ENCODE data around the gene GAB1. TPM values are rescaled to one million over a fixed set of nuclear protein-coding genes. Genes with fewer than 3 reads are reported as not detected.

Gene GAB1
- total RNA-seq, 5 donors from 2014 or later (not counting 1 experiment from before 2014, with no cell fraction given): 0.20 to 1.7 (median 0.96) TPM

- CTCF ChIA-PET: interaction anchor here in 1 of 2 donors (0.5 kb wide), 1 partner anchor 146 kb away, joined by 3 read pairs; no protein-coding TSS in a partner anchor
- H3K4me1 Mint-ChIP-seq: no peaks in the 10 kb centered on the region
- Histone ChIP-seq H3K9me3 (no peaks in the 10 kb centered on the region), H3K4me1 (ENCODE audit: control insufficient read depth in 1 of 2, extremely low read depth in 1 of 2, insufficient read depth in 2 of 2, low read length in 2 of 2) (no peaks in the 10 kb centered on the region), H3K27ac (ENCODE audit: low read length) (no peak overlapping the region), H3K36me3 (ENCODE audit: control insufficient read depth in 2 of 2, extremely low read depth in 1 of 2, insufficient read depth in 1 of 2, low read length in 1 of 2) (no peaks in the 10 kb centered on the region), H3K27me3 (replicated peaks in 1 of 2; ENCODE audit: control insufficient read depth in 2 of 2, extremely low read depth in 1 of 2, insufficient read depth in 2 of 2, low read length in 1 of 2) (no peaks in the 10 kb centered on the region), H3K4me3 (ENCODE audit: control insufficient read depth in 1 of 2, extremely low read depth in 1 of 2, low read length in 1 of 2) (no peak overlapping the region)
- H3K36me3 Mint-ChIP-seq: no peaks in the 10 kb centered on the region
- POLR2A ChIA-PET: no interaction called here
- H3K9me3 Mint-ChIP-seq: no peaks in the 10 kb centered on the region
- ATAC-seq (replicated peaks in 1 of 4) (no peak), DNase-seq (no peak)
- H3K4me3 Mint-ChIP-seq: no peak overlapping the region
- 86% methylated on average over 4 of the region's 5 CpGs for WGBS (ENCODE audit: insufficient coverage)
- H3K27ac Mint-ChIP-seq: no peak overlapping the region
- peaks cover 0 to 6% of the 10 kb centered on the region in 2 donors for H3K27me3 Mint-ChIP-seq
Measured at GRCh38 chr4:143437937-143438336, 101.3 kb downstream of the GAB1 start.

GRCh38 chr4:143438710-143439109 lies 102.0 kb downstream of the GAB1 start:
- ATAC-seq (replicated peaks in 1 of 4): no peak
- POLR2A ChIA-PET: no interaction called here
- CTCF ChIA-PET: no interaction called here
- Mint-ChIP-seq H3K27me3 (peaks cover 0 to 6% of the 10 kb centered on the region in 2 donors), H3K27ac (no peak overlapping the region), H3K4me3 (no peak overlapping the region), H3K4me1 (no peaks in the 10 kb centered on the region), H3K9me3 (no peaks in the 10 kb centered on the region), H3K36me3 (no peaks in the 10 kb centered on the region)
- Histone ChIP-seq H3K4me1 (ENCODE audit: control insufficient read depth in 1 of 2, extremely low read depth in 1 of 2, insufficient read depth in 2 of 2, low read length in 2 of 2) (no peaks in the 10 kb centered on the region), H3K9me3 (no peaks in the 10 kb centered on the region), H3K27ac (ENCODE audit: low read length) (no peak overlapping the region), H3K4me3 (ENCODE audit: control insufficient read depth in 1 of 2, extremely low read depth in 1 of 2, low read length in 1 of 2) (no peak overlapping the region), H3K36me3 (ENCODE audit: control insufficient read depth in 2 of 2, extremely low read depth in 1 of 2, insufficient read depth in 1 of 2, low read length in 1 of 2) (no peaks in the 10 kb centered on the region), H3K27me3 (replicated peaks in 1 of 2; ENCODE audit: control insufficient read depth in 2 of 2, extremely low read depth in 1 of 2, insufficient read depth in 2 of 2, low read length in 1 of 2) (no peaks in the 10 kb centered on the region)
- DNase-seq: no peak
- WGBS (ENCODE audit: insufficient coverage): no CpG with 5 or more reads among the region's 2 CpGs

- Mint-ChIP-seq H3K4me1 (no peaks in the 10 kb centered on the region), H3K36me3 (no peaks in the 10 kb centered on the region), H3K4me3 (no peak overlapping the region), H3K9me3 (no peaks in the 10 kb centered on the region), H3K27ac (no peak overlapping the region), H3K27me3 (peaks cover 0 to 4% of the 10 kb centered on the region in 2 donors)
- no peak overlapping the region for H3K27ac ChIP-seq (ENCODE audit: low read length)
- ATAC-seq (replicated peaks in 1 of 4): no peak
- no peak overlapping the region for H3K4me3 ChIP-seq (ENCODE audit: control insufficient read depth in 1 of 2, extremely low read depth in 1 of 2, low read length in 1 of 2)
- H3K4me1 ChIP-seq (ENCODE audit: control insufficient read depth in 1 of 2, extremely low read depth in 1 of 2, insufficient read depth in 2 of 2, low read length in 2 of 2): no peaks in the 10 kb centered on the region
- no peaks in the 10 kb centered on the region for H3K36me3 ChIP-seq (ENCODE audit: control insufficient read depth in 2 of 2, extremely low read depth in 1 of 2, insufficient read depth in 1 of 2, low read length in 1 of 2)
- DNase-seq: no peak
- ChIA-PET POLR2A (no interaction called here), CTCF (no interaction called here)
- H3K9me3 ChIP-seq: no peaks in the 10 kb centered on the region
- H3K27me3 ChIP-seq (replicated peaks in 1 of 2; ENCODE audit: control insufficient read depth in 2 of 2, extremely low read depth in 1 of 2, insufficient read depth in 2 of 2, low read length in 1 of 2): no peaks in the 10 kb centered on the region
Measured at GRCh38 chr4:143441109-143441508, 104.4 kb downstream of the GAB1 start.

- Histone ChIP-seq H3K36me3 (ENCODE audit: control insufficient read depth in 2 of 2, extremely low read depth in 1 of 2, insufficient read depth in 1 of 2, low read length in 1 of 2) (no peaks in the 10 kb centered on the region), H3K9me3 (no peaks in the 10 kb centered on the region), H3K4me3 (ENCODE audit: control insufficient read depth in 1 of 2, extremely low read depth in 1 of 2, low read length in 1 of 2) (no peak overlapping the region), H3K27ac (ENCODE audit: low read length) (no peak overlapping the region), H3K27me3 (replicated peaks in 1 of 2; ENCODE audit: control insufficient read depth in 2 of 2, extremely low read depth in 1 of 2, insufficient read depth in 2 of 2, low read length in 1 of 2) (no peaks in the 10 kb centered on the region), H3K4me1 (ENCODE audit: control insufficient read depth in 1 of 2, extremely low read depth in 1 of 2, insufficient read depth in 2 of 2, low read length in 2 of 2) (no peaks in the 10 kb centered on the region)
- ChIA-PET CTCF (no interaction called here), POLR2A (no interaction called here)
- Mint-ChIP-seq H3K27ac (peak overlapping the region in 1 of 2 donors; percentile 5), H3K9me3 (no peaks in the 10 kb centered on the region), H3K27me3 (peaks cover 0 to 3% of the 10 kb centered on the region in 2 donors), H3K4me1 (no peaks in the 10 kb centered on the region), H3K4me3 (no peak overlapping the region), H3K36me3 (no peaks in the 10 kb centered on the region)
- DNase-seq (no peak), ATAC-seq (replicated peaks in 1 of 4) (no peak)
- WGBS (ENCODE audit: insufficient coverage): no CpG with 5 or more reads among the region's 4 CpGs
Measured at GRCh38 chr4:143441678-143442077, 105.0 kb downstream of the GAB1 start.

- Histone ChIP-seq H3K36me3 (ENCODE audit: control insufficient read depth in 2 of 2, extremely low read depth in 1 of 2, insufficient read depth in 1 of 2, low read length in 1 of 2) (no peaks in the 10 kb centered on the region), H3K4me1 (ENCODE audit: control insufficient read depth in 1 of 2, extremely low read depth in 1 of 2, insufficient read depth in 2 of 2, low read length in 2 of 2) (no peaks in the 10 kb centered on the region), H3K27me3 (replicated peaks in 1 of 2; ENCODE audit: control insufficient read depth in 2 of 2, extremely low read depth in 1 of 2, insufficient read depth in 2 of 2, low read length in 1 of 2) (no peaks in the 10 kb centered on the region), H3K4me3 (ENCODE audit: control insufficient read depth in 1 of 2, extremely low read depth in 1 of 2, low read length in 1 of 2) (no peak overlapping the region), H3K27ac (ENCODE audit: low read length) (no peak overlapping the region), H3K9me3 (no peaks in the 10 kb centered on the region)
- WGBS (ENCODE audit: insufficient coverage): no CpG with 5 or more reads among the region's 1 CpG
- H3K27me3 Mint-ChIP-seq: peaks cover 0 to 3% of the 10 kb centered on the region in 2 donors
- no peaks in the 10 kb centered on the region for H3K36me3 Mint-ChIP-seq
- POLR2A ChIA-PET: no interaction called here
- no peak overlapping the region for H3K27ac Mint-ChIP-seq
- no peaks in the 10 kb centered on the region for H3K4me1 Mint-ChIP-seq
- DNase-seq: no peak
- H3K9me3 Mint-ChIP-seq: no peaks in the 10 kb centered on the region
- no peak overlapping the region for H3K4me3 Mint-ChIP-seq
- CTCF ChIA-PET: no interaction called here
- no peak for ATAC-seq (replicated peaks in 1 of 4)
Measured at GRCh38 chr4:143443728-143444127, 107.1 kb downstream of the GAB1 start.

GRCh38 chr4:143451186-143451585 lies 114.5 kb downstream of the GAB1 start:
- 67% methylated on average over 4 of the region's 4 CpGs for WGBS (ENCODE audit: insufficient coverage)
- Mint-ChIP-seq H3K4me1 (no peaks in the 10 kb centered on the region), H3K9me3 (no peaks in the 10 kb centered on the region), H3K27me3 (peaks cover 5 to 11% of the 10 kb centered on the region in 2 donors), H3K36me3 (no peaks in the 10 kb centered on the region), H3K4me3 (no peak overlapping the region), H3K27ac (no peak overlapping the region)
- no peaks in the 10 kb centered on the region for H3K36me3 ChIP-seq (ENCODE audit: control insufficient read depth in 2 of 2, extremely low read depth in 1 of 2, insufficient read depth in 1 of 2, low read length in 1 of 2)
- H3K4me1 ChIP-seq (ENCODE audit: control insufficient read depth in 1 of 2, extremely low read depth in 1 of 2, insufficient read depth in 2 of 2, low read length in 2 of 2): no peaks in the 10 kb centered on the region
- H3K27me3 ChIP-seq (replicated peaks in 1 of 2; ENCODE audit: control insufficient read depth in 2 of 2, extremely low read depth in 1 of 2, insufficient read depth in 2 of 2, low read length in 1 of 2): no peaks in the 10 kb centered on the region
- ChIA-PET CTCF (no interaction called here), POLR2A (no interaction called here)
- no peak overlapping the region for H3K4me3 ChIP-seq (ENCODE audit: control insufficient read depth in 1 of 2, extremely low read depth in 1 of 2, low read length in 1 of 2)
- no peaks in the 10 kb centered on the region for H3K9me3 ChIP-seq
- DNase-seq (no peak), ATAC-seq (replicated peaks in 1 of 4) (no peak)
- H3K27ac ChIP-seq (ENCODE audit: low read length): no peak overlapping the region

- Mint-ChIP-seq H3K4me3 (no peak overlapping the region), H3K4me1 (no peaks in the 10 kb centered on the region), H3K27ac (no peak overlapping the region), H3K9me3 (no peaks in the 10 kb centered on the region), H3K36me3 (no peaks in the 10 kb centered on the region), H3K27me3 (peaks cover 5 to 9% of the 10 kb centered on the region in 2 donors)
- DNase-seq (no peak), ATAC-seq (replicated peaks in 1 of 4) (no peak)
- Histone ChIP-seq H3K36me3 (ENCODE audit: control insufficient read depth in 2 of 2, extremely low read depth in 1 of 2, insufficient read depth in 1 of 2, low read length in 1 of 2) (no peaks in the 10 kb centered on the region), H3K4me3 (ENCODE audit: control insufficient read depth in 1 of 2, extremely low read depth in 1 of 2, low read length in 1 of 2) (no peak overlapping the region), H3K9me3 (no peaks in the 10 kb centered on the region), H3K27me3 (replicated peaks in 1 of 2; ENCODE audit: control insufficient read depth in 2 of 2, extremely low read depth in 1 of 2, insufficient read depth in 2 of 2, low read length in 1 of 2) (no peaks in the 10 kb centered on the region), H3K27ac (ENCODE audit: low read length) (no peak overlapping the region), H3K4me1 (ENCODE audit: control insufficient read depth in 1 of 2, extremely low read depth in 1 of 2, insufficient read depth in 2 of 2, low read length in 2 of 2) (no peaks in the 10 kb centered on the region)
- WGBS (ENCODE audit: insufficient coverage): 83% methylated on average over 2 of the region's 3 CpGs
- CTCF ChIA-PET: no interaction called here
- POLR2A ChIA-PET: no interaction called here
Measured at GRCh38 chr4:143455211-143455610, 118.5 kb downstream of the GAB1 start.
